ACHN (cell line): ENCODE results near the gene DCT.

Experiments
- DNase-seq: peaks from one replicate; pipeline ENCODE4 v3.0.0-alpha.2; 2015
- in situ Hi-C: cut with HindIII; loops from 2 replicates; pipeline ENCODE4 v1.10.0; 2017; ENCODE audit warnings: low sequenced_read_pairs, low pct_ligation_motif_present, low pct_unique_long_range_greater_than_20kb

Gene DCT

DNA sequence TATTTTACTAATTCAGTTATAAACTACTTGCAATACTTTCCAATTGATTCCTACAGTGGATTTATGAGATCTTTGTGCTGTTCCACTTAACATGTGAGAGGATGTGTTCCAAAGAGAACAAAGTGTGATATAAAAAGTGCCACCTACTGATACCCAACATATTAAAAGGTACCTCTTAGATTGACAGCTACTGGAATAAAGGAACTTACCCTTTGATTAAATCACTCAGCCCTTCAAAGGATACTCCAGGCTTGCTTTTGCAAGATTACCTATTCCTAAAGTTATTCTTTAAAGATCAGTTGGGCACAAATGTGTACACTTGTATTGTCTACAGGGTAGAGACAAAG lies 65.9 kb downstream of the DCT start:
- no peak for DNase-seq
- in situ Hi-C loops, result no loop called here

DNA sequence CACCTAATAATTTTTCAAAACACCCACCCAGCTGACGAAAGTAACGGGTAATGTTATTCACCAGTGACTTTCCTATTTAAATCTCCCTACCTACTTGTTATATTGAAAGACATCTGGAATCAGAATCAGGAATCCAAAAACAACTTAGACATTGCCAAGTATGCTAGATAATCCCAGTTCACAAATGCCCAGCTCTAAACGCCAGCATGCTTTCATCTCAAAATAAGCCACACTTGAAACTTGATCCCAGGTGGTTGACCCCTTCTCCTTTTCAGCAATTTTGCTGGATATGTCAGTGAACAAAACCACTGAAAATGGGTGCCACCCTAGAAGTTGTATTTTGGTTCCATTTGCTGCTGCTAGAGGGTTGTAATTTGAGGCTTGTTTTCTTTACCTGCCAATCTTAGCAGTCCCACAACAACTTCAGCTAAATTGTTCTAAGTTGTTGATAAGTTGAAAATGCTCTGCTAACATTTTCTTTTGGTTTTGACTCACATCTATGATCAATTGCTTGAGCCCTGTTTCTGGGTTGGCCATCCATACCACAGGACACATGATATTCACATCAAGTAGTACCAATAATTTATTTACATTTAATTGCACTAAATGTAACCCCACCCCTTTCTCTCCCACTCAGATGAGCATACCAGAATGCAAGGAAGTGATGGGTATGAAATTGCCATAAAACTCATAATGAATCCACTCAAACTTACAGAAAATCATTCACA lies 66.4 kb downstream of the DCT start:
- DNase-seq, result no peak
- in situ Hi-C loops, result no loop called here

DNA sequence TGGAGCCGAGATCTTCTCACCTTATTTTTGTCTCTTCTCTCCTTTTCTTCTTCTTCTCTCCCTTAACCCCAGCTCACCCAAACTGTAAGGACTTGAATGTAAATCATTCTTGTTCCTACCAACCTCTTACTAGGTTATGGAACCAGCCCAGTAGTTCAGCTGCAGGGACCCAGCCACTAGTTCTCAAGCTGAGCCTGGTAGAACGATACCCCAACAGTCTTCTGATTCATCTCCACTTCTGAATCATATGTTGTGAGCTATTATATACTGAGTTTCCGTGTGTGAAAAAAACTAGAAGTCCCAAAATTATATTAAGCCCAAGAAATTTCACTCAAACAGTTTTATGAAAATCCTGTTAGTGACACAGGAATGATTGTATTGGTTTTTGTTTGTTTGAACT lies 67.7 kb downstream of the DCT start:
- no peak for DNase-seq
- in situ Hi-C loops, result no loop called here

DNA sequence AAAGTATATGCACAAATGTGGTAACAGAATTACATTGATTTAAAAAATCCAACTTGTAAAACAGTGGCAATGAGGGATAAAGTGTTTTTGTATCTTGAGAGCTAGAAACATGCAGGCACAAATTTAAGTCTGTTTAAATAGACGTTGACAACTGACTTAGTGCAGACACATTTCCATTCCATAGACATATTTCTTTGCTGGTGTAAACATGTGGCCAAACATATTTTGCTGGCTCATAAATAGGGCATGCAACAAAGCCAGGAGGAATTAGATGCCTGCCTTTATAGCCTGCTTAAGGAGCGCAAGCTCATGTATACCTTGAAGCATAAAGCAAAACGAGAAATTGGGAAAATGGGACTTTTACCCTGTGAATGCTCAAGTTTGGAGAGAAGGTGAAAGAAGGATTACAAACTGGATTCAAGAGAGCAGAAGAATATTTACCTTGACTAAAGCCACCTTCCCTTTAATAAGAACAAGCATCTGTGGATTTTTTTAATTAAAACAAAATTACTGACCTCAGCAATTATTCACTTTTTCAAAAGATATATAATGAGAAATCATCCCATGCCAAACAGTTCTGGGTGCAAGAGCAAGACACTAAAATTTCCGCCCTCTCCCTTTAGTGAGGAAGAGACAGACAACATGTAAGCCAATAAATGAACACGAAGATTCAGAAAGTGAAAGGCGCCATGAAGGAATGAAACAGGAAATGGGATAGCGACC lies 71.0 kb downstream of the DCT start:
- DNase-seq, result no peak
- in situ Hi-C loops, result no loop called here

DNA sequence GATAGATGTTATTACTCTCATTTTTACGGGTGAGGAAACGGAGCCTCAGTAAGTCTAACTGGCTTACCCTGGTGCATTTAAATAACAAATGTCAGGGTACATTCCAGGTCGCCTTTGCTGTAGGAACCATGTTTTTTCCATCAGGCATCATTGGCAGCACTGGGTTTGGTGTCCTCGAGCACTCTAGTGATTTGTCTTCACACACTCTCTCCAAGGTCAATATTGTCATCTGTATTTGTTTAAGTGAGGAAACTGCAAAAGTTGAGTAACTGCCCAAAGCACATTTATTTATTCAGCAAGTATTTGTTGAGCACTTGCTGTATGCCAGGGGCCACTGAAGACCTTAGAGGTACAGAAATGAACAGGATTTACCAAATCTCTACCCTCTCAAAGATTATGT lies 78.6 kb downstream of the DCT start:
- in situ Hi-C loops, result no loop called here
- no peak for DNase-seq

DNA sequence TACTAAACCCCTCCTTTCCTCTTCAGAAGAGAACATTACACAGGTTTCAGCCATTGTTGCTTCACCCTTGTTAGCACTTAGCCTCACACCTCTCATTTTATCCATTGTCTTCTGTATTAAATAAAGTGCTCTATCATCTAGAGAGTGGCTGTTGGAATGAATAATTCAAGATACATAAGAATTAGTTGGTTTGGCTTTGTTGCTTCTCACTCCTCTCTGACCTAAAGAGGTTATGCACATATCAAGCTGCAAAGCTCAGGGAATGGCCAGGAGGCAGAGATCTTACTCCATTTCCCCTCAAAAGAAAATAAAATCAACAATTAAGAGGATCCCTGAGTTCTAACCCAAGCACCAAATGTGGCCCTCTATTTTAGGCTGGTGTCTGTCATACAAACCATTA lies 79.7 kb downstream of the DCT start:
- no peak for DNase-seq
- in situ Hi-C loops, result no loop called here

DNA sequence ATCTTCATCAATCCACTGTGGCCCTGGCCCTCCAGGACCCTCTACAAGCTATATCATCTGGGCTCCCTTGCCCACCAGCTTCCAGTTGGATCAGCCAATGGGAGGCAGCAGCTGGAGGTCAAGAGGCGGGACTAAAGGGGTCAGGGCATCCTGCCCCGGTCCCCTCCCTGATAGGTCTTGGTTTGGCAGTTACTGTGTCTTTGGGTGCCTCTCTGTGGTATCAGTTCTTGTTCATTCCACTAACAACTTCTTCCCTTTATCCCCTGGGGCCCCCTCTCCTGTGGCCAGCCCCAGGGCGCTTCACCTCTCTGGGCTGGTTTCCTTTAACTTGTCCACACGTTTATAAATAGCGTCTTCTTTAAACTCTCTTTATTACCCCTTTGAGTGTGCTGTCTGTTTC lies 83.6 kb downstream of the DCT start:
- in situ Hi-C loops, result no loop called here
- DNase-seq, result no peak

DNA sequence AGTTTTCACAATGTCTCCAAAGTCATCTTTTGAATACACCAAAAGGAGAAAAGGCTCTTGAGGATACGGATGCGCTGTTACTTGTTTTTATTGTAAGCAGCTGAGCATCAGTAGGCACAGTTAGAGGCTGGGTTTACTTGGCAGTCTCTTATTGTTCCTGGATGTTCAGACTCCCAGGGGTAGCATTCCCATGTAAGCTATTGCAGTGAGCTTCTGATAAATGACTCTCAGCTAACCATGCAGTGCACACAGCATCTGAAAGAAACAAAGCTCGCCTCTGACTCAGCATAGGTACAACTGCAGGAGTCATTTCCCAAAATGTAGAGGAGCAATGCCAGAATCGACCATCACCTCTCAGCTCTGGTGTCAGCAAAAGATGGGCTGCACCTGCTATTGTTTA lies 84.8 kb downstream of the DCT start:
- DNase-seq, result no peak
- in situ Hi-C loops, result no loop called here

DNA sequence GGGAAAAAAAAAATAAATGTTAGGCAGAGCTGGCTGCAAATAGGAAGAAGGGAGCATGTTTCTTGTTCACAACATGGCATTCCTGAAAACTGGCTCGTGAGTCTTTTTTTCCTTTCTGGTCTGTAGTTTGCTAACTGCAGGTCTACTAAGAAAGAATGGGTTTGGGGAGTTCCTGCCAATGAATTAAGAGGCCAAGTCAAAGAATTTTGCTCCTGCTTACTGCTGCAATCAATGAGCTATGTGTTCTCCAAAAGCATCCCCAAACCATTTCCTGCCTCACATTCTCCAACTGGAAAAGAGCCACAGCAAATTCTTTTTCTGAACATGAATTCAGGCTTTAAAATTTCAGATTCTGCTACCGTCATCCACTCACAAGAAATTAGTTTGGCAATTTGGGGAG lies 88.6 kb downstream of the DCT start:
- DNase-seq, result no peak
- in situ Hi-C loops, result no loop called here

DNA sequence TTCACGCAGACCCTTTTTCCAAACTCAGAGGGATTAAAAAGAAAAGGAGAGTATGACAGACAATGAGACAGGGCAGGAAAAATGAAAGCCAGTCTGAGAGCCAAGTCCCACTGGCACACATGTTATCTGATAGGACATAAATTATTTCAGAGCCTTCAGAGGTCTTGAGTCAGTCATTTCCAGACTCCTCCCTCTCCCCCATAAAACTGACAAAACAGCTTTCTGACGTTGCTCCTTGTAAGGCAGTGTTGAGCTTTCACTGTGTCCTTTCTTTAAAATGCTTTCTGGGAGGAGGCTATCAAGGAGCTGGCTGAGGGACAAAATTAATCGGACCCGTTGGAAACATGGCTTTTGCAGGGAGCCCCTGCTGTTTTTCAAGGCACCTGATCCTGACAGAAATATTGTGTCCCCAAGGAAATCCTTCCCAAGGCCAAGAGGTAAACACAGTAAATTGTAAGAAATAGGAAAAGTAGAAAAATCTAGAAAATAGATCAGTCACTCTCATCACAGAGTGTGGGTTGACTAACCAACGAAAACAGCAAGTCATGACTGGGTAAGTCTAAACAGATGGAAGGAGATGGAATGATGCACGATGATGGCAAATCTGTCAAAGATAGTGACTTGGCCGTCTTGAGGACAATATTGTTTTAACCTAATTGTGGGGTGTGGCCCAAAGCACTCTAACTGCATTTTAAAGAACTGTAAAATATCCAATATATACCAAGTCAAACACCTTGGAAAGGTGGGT lies 89.7 kb downstream of the DCT start:
- no peak for DNase-seq
- in situ Hi-C loops, result no loop called here

DNA sequence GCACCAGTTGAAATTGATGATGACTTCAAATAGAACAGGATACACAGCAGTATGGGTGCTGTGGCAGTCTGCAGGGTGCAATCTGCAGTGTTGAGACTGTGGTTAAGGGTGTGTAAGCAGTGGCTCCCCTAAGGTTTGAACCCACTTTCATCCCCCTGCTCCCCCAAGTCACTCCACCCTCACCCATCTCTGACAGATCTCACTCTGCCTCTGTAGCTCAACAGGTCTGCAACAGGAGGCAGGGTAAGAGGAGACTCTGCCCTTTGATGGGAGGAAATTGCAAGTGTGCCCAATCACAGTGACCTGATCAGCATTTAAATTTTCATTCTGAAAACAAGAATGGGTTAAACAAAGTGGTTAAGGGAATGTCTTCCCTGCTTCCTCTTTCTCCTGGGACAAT lies 92.4 kb downstream of the DCT start:
- in situ Hi-C loops, result no loop called here
- DNase-seq, result no peak
